GM06990 (cell line): ENCODE results near the gene PAK5.

Experiments
- DNase-seq: peaks from one replicate; pipeline ENCODE4 v3.0.0-alpha.2; 2011; ENCODE audit not compliant: insufficient read length; ENCODE audit errors: extremely low read depth
- H3K27me3 ChIP-seq: replicated peaks from 2 replicates; pipeline ENCODE4 v1.6.0; 2011; ENCODE audit warnings: low read length; ENCODE audit not compliant: control insufficient read depth, insufficient read depth
- H3K36me3 ChIP-seq: 2 replicates; pipeline ENCODE4 v1.5.1; 2011; ENCODE audit warnings: low read length; ENCODE audit not compliant: control insufficient read depth, insufficient read depth
- H3K4me3 ChIP-seq: replicated peaks from 2 replicates; pipeline ENCODE4 v1.5.1; 2011; ENCODE audit warnings: low read depth, mild to moderate bottlenecking, control low read depth, low read length
- CTCF ChIP-seq: IDR thresholded peaks from 2 replicates; pipeline ENCODE4 v1.5.1; 2011; ENCODE audit warnings: low read length, control low read depth, mild to moderate bottlenecking, inconsistent platforms; ENCODE audit not compliant: insufficient read depth, poor library complexity, severe bottlenecking

PAK5 gene

GRCh38 chr20:9741996-9742395 is 96.9 kb downstream of the PAK5 start:
- TF ChIP-seq CTCF = no peak
- H3K4me3 ChIP-seq = no peak overlapping the region

GRCh38 chr20:9740486-9740885 is 98.4 kb downstream of the PAK5 start:
- Histone ChIP-seq H3K4me3 (no peak overlapping the region), H3K36me3 (no peaks in the 10 kb centered on the region), H3K27me3 (no peaks in the 10 kb centered on the region)
- no peak for TF ChIP-seq CTCF
- DNase-seq = no peak

More at GRCh38 chr20:9741996-9742395, 96.9 kb downstream of the PAK5 start:
- DNase-seq = no peak
- no peaks in the 10 kb centered on the region for H3K36me3 ChIP-seq
- H3K27me3 ChIP-seq = no peaks in the 10 kb centered on the region

- no peak overlapping the region for H3K4me3 ChIP-seq
- DNase-seq = no peak
- TF ChIP-seq CTCF = no peak
Measured at GRCh38 chr20:9739991-9740390, 98.9 kb downstream of the PAK5 start.

GRCh38 chr20:9736373-9736772 is 102.5 kb downstream of the PAK5 start:
- Histone ChIP-seq H3K4me3 (no peak overlapping the region), H3K27me3 (no peaks in the 10 kb centered on the region), H3K36me3 (no peaks in the 10 kb centered on the region)
- no peak for DNase-seq
- no peak for TF ChIP-seq CTCF

More at GRCh38 chr20:9739991-9740390, 98.9 kb downstream of the PAK5 start:
- H3K36me3 ChIP-seq = no peaks in the 10 kb centered on the region
- H3K27me3 ChIP-seq = no peaks in the 10 kb centered on the region

- Histone ChIP-seq H3K27me3 (no peaks in the 10 kb centered on the region), H3K36me3 (no peaks in the 10 kb centered on the region), H3K4me3 (no peak overlapping the region)
- no peak for TF ChIP-seq CTCF
- no peak for DNase-seq
Measured at GRCh38 chr20:9723501-9724202, 115.2 kb downstream of the PAK5 start.

GRCh38 chr20:9711872-9712271 is 127.0 kb downstream of the PAK5 start:
- Histone ChIP-seq H3K27me3 (no peaks in the 10 kb centered on the region), H3K36me3 (no peaks in the 10 kb centered on the region), H3K4me3 (no peak overlapping the region)
- DNase-seq = no peak
- TF ChIP-seq CTCF = no peak
